HepG2 (cell line): ENCODE data around the gene AFAP1L2. TPM values are rescaled to one million over a fixed set of nuclear protein-coding genes. Genes with fewer than 3 reads are reported as not detected.

Source experiments
- ATAC-seq: fragments of 200-7000 bp; cut with Tn5 transposase; 3 replicates; pipeline ENCODE4 v1.9.1; 2020; ENCODE audit warnings: mild to moderate bottlenecking, moderate library complexity
- BruUV-seq: library from RNA; stranded (reverse); fragments of 400-500 nt; replicated peaks from 2 replicates; lab custom pipeline; 2021; lab: Mats Ljungman, UMichigan
- CTCF ChIA-PET: fragments of 300-600 bp; formaldehyde crosslinking; extraction: SDS; loops from one replicate; lab custom pipeline; 2021; ENCODE audit warnings: low total read pairs, inconsistent platforms, low intra/inter-chr PET ratio; lab: Yijun Ruan, JAX
- POLR2A ChIA-PET: fragments of 350-600 bp; sonication (Branson Sonifier 250); formaldehyde crosslinking; loops from one replicate; lab custom pipeline; 2020; ENCODE audit warnings: antibody characterized with exemption, inconsistent platforms; lab: Yijun Ruan, JAX
- DNase-seq: peaks from one replicate; pipeline ENCODE4 v3.0.0-alpha.2; 2015; ENCODE audit warnings: low spot score
- FAIRE-seq: peaks from 3 replicates; lab custom pipeline; 2011; peaks lifted over from hg19 to GRCh38; lab: Jason Lieb, UNC
- H2AFZ ChIP-seq: one replicate; pipeline ENCODE4 v1.6.1; 2011; ENCODE audit warnings: low read length, inconsistent platforms
- H3K27ac ChIP-seq: fragments of 300-600 bp; 3 replicates; pipeline ENCODE4 v1.8.0; 2011; ENCODE audit warnings: mixed run types, mild to moderate bottlenecking, mixed read lengths, low read length, inconsistent platforms; ENCODE audit not compliant: insufficient read depth; ENCODE audit errors: extremely low read length
- H3K27me3 ChIP-seq, 2 experiments: fragments of 200-600 bp in 1 of 2; 2 replicates in 1 of 2; 3 replicates in 1 of 2; pipeline versions ENCODE4 v1.6.0 to v1.8.0; 2011; ENCODE audit warnings: low read length in 2 of 2, mild to moderate bottlenecking in 2 of 2, moderate library complexity in 2 of 2, inconsistent platforms in 1 of 2; ENCODE audit not compliant: insufficient read depth in 2 of 2, control insufficient read depth in 1 of 2
- H3K36me3 ChIP-seq, 2 experiments: fragments of 200-600 bp in 1 of 2; replicated peaks in 1 of 2; 2 replicates in 1 of 2; 3 replicates in 1 of 2; pipeline versions ENCODE4 v1.5.1 to v1.8.0; 2011; ENCODE audit warnings: low read length in 2 of 2, inconsistent platforms in 1 of 2; ENCODE audit not compliant: insufficient read depth in 2 of 2, control insufficient read depth in 1 of 2
- H3K4me1 ChIP-seq: 2 replicates; pipeline ENCODE4 v1.5.1; 2012; ENCODE audit warnings: low read length, inconsistent platforms; ENCODE audit not compliant: insufficient read depth
- H3K4me2 ChIP-seq: 2 replicates; pipeline ENCODE4 v1.6.0; 2011; ENCODE audit warnings: low read depth, low read length, inconsistent platforms
- H3K4me3 ChIP-seq, 3 experiments: fragments of 200-600 bp in 1 of 3; sonication (generic), shearing (Covaris generic) in 1 of 3; replicated peaks in 1 of 3; 2 replicates each; pipeline ENCODE4 v1.5.1; 2011 to 2016; ENCODE audit warnings: low read length in 3 of 3, inconsistent platforms in 2 of 3, low read depth in 2 of 3, mild to moderate bottlenecking in 2 of 3, control low read depth in 1 of 3, mixed read lengths in 1 of 3; ENCODE audit not compliant: insufficient read depth in 1 of 3
- H3K79me2 ChIP-seq: one replicate; pipeline ENCODE4 v1.6.1; 2011; ENCODE audit warnings: low read length, inconsistent platforms; ENCODE audit not compliant: insufficient read depth
- H3K9ac ChIP-seq: 2 replicates; pipeline ENCODE4 v1.6.0; 2011; ENCODE audit warnings: mild to moderate bottlenecking, low read depth, low read length, inconsistent platforms; ENCODE audit not compliant: insufficient read depth
- H3K9me3 ChIP-seq: 2 replicates; pipeline ENCODE4 v1.5.1; 2012; ENCODE audit warnings: mild to moderate bottlenecking, low read length
- H4K20me1 ChIP-seq: 2 replicates; pipeline ENCODE4 v1.6.0; 2011; ENCODE audit warnings: inconsistent platforms, mild to moderate bottlenecking, low read length, moderate library complexity; ENCODE audit not compliant: insufficient read depth
- IKZF1 ChIP-seq: fragments of 450-650 bp; IDR thresholded peaks from 2 replicates; pipeline ENCODE4 v1.7.1; 2016
- ISX ChIP-seq: sonication (generic); formaldehyde crosslinking; conservative IDR thresholded peaks from 2 replicates; pipeline ENCODE4 v1.5.0; 2020; ENCODE audit warnings: missing genetic modification reagents
- NFYC ChIP-seq: IDR thresholded peaks from 2 replicates; pipeline ENCODE4 v1.6.1; 2016; ENCODE audit warnings: missing genetic modification reagents, missing compliant biosample characterization
- PAWR ChIP-seq: sonication (generic); formaldehyde crosslinking; IDR thresholded peaks from 2 replicates; pipeline ENCODE4 v1.4.0; 2020; ENCODE audit warnings: missing genetic modification reagents, mild to moderate bottlenecking, borderline replicate concordance
- RFX3 ChIP-seq: IDR thresholded peaks from 2 replicates; pipeline ENCODE4 v1.6.1; 2016; ENCODE audit warnings: missing biosample characterization, missing genetic modification reagents
- RXRA ChIP-seq: sonication (generic); formaldehyde crosslinking; IDR thresholded peaks from 2 replicates; pipeline ENCODE4 v1.5.1; 2020; ENCODE audit warnings: missing genetic modification reagents
- ZBTB4 ChIP-seq: sonication (generic); formaldehyde crosslinking; IDR thresholded peaks from 2 replicates; pipeline ENCODE4 v1.4.0; 2020; ENCODE audit warnings: missing genetic modification reagents, mild to moderate bottlenecking, borderline replicate concordance
- ZBTB7A ChIP-seq: sonication (generic); formaldehyde crosslinking; IDR thresholded peaks from 2 replicates; pipeline ENCODE4 v1.8.0; 2022; ENCODE audit warnings: mild to moderate bottlenecking, missing genetic modification reagents
- ZNF451 ChIP-seq: sonication (generic); formaldehyde crosslinking; IDR thresholded peaks from 2 replicates; pipeline ENCODE4 v1.5.0; 2020; ENCODE audit warnings: mild to moderate bottlenecking, missing genetic modification reagents
- ZNF563 ChIP-seq: sonication (generic); formaldehyde crosslinking; IDR thresholded peaks from 2 replicates; pipeline ENCODE4 v1.8.0; 2022; ENCODE audit warnings: mild to moderate bottlenecking, moderate library complexity, missing genetic modification reagents
- ZNF724P ChIP-seq: sonication (generic); formaldehyde crosslinking; IDR thresholded peaks from 2 replicates; pipeline ENCODE4 v1.8.0; 2022; ENCODE audit warnings: missing genetic modification reagents, borderline replicate concordance
- ZNF781 ChIP-seq: sonication (generic); formaldehyde crosslinking; IDR thresholded peaks from 2 replicates; pipeline ENCODE4 v1.5.1; 2020; ENCODE audit warnings: borderline replicate concordance, mild to moderate bottlenecking, missing genetic modification reagents; ENCODE audit errors: not compliant biosample characterization
- WGBS: methylation state at CpG from one replicate; pipeline ENCODE4 v1.1.6; 2017; ENCODE audit warnings: low lambda C conversion rate; 5-methylcytosine and 5-hydroxymethylcytosine counted together
- in situ Hi-C: cut with HindIII; loops from 2 replicates; pipeline ENCODE4 v1.10.0; 2017; ENCODE audit warnings: low pct_unique_long_range_greater_than_20kb; ENCODE audit not compliant: extremely low pct_ligation_motif_present
- intact Hi-C: fragments of 100-400 bp; cut with micrococcal nuclease; formaldehyde crosslinking; loops from one replicate; pipeline ENCODE4 v1.10.0; 2022; ENCODE audit not compliant: unreplicated experiment
- polyA plus RNA-seq, 8 experiments: library from polyadenylated mRNA; depleted of rRNA in 3 of 8; stranded (reverse) in 7 of 8; unstranded in 1 of 8; fragments of >200 nt; fragmentation: Illumina TruSeq in 4 of 8; extraction: Trizol in 4 of 8; gene quantifications; 2 replicates each; pipeline versions ENCODE4 v1.2.1 to v1.2.3, GENCODE V29; 2011 to 2016; ENCODE audit warnings: low read depth in 4 of 8, missing spikeins in 1 of 8, mixed read lengths in 1 of 8; ENCODE audit not compliant: insufficient read depth in 1 of 8
- total RNA-seq, 5 experiments: library from RNA; depleted of rRNA; stranded (reverse); fragments of >200 nt; fragmentation: Illumina TruSeq; extraction: Trizol; gene quantifications; 2 replicates each; pipeline ENCODE4 v1.2.3, GENCODE V29; 2016; ENCODE audit warnings: low read depth in 1 of 5
- TF ChIP-seq, protein P1 (sequence below): sonication (generic); formaldehyde crosslinking; IDR thresholded peaks from 2 replicates; pipeline ENCODE4 v1.9.0; 2021; ENCODE audit warnings: mild to moderate bottlenecking, missing genetic modification reagents

Gene AFAP1L2
- total and polyA plus RNA-seq, 2 of the 13 experiments (the other 11 are each of a cell fraction or from before 2014, with no cell fraction given), result not detected

DNA sequence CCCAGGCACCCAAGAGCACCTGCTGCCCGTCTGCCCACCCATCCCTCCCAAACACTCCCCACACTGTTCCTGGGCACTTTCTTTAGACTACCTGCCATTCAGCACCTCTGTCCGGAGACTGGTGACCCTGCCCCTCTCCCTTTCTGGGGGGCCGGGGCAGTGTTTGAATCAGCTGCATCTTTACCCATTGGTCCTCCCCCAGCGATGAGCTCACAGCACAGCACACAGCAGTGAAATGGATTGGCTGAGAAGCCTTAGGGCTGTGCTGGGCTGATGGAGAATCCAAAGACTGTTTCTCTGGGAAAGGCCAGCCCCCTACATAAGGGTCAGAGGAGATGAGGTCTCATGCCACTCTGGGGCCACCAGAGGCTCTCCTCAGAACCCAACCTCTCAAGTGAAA lies 125.0 kb downstream of the AFAP1L2 start:
- no peak overlapping the region for H3K9ac ChIP-seq
- no peak overlapping the region for H3K4me3 ChIP-seq
- no peaks in the 10 kb centered on the region for H3K9me3 ChIP-seq
- no peak for FAIRE-seq
- 0% methylated on average over 3 of the region's 4 CpGs for WGBS
- no peaks in the 10 kb centered on the region for H3K4me1 ChIP-seq
- H3K4me2 ChIP-seq, result no peak overlapping the region
- in situ Hi-C loops, result no loop called here
- peaks cover 4 to 26% of the 10 kb centered on the region in 2 experiments; a peak in 4 of 5 replicates for H3K27me3 ChIP-seq
- ATAC-seq, result no peak
- DNase-seq, result no peak
- BruUV-seq, result no TSS peak
- H3K27ac ChIP-seq, result no peak overlapping the region
- H3K79me2 ChIP-seq, result no peaks in the 10 kb centered on the region
- intact Hi-C loops, result no loop called here
- no peaks in the 10 kb centered on the region for H3K36me3 ChIP-seq
- H4K20me1 ChIP-seq, result no peaks in the 10 kb centered on the region
- H2AFZ ChIP-seq, result no peak overlapping the region
- CTCF ChIA-PET, result no interaction called here
- POLR2A ChIA-PET, result no interaction called here
- TF ChIP-seq ISX (CRISPR knock-in tag) (no peak), PAWR (CRISPR knock-in tag) (no peak), ZBTB7A (CRISPR knock-in tag) (no peak), ZNF563 (CRISPR knock-in tag) (no peak), ZBTB4 (no peak), ZNF451 (CRISPR knock-in tag) (no peak), IKZF1 (no peak), RXRA (CRISPR knock-in tag) (no peak), NFYC (CRISPR knock-in tag) (no peak), ZNF724P (CRISPR knock-in tag) (no peak), ZNF781 (CRISPR knock-in tag) (no peak), RFX3 (CRISPR knock-in tag) (no peak)
- TF ChIP-seq, protein P1, sequence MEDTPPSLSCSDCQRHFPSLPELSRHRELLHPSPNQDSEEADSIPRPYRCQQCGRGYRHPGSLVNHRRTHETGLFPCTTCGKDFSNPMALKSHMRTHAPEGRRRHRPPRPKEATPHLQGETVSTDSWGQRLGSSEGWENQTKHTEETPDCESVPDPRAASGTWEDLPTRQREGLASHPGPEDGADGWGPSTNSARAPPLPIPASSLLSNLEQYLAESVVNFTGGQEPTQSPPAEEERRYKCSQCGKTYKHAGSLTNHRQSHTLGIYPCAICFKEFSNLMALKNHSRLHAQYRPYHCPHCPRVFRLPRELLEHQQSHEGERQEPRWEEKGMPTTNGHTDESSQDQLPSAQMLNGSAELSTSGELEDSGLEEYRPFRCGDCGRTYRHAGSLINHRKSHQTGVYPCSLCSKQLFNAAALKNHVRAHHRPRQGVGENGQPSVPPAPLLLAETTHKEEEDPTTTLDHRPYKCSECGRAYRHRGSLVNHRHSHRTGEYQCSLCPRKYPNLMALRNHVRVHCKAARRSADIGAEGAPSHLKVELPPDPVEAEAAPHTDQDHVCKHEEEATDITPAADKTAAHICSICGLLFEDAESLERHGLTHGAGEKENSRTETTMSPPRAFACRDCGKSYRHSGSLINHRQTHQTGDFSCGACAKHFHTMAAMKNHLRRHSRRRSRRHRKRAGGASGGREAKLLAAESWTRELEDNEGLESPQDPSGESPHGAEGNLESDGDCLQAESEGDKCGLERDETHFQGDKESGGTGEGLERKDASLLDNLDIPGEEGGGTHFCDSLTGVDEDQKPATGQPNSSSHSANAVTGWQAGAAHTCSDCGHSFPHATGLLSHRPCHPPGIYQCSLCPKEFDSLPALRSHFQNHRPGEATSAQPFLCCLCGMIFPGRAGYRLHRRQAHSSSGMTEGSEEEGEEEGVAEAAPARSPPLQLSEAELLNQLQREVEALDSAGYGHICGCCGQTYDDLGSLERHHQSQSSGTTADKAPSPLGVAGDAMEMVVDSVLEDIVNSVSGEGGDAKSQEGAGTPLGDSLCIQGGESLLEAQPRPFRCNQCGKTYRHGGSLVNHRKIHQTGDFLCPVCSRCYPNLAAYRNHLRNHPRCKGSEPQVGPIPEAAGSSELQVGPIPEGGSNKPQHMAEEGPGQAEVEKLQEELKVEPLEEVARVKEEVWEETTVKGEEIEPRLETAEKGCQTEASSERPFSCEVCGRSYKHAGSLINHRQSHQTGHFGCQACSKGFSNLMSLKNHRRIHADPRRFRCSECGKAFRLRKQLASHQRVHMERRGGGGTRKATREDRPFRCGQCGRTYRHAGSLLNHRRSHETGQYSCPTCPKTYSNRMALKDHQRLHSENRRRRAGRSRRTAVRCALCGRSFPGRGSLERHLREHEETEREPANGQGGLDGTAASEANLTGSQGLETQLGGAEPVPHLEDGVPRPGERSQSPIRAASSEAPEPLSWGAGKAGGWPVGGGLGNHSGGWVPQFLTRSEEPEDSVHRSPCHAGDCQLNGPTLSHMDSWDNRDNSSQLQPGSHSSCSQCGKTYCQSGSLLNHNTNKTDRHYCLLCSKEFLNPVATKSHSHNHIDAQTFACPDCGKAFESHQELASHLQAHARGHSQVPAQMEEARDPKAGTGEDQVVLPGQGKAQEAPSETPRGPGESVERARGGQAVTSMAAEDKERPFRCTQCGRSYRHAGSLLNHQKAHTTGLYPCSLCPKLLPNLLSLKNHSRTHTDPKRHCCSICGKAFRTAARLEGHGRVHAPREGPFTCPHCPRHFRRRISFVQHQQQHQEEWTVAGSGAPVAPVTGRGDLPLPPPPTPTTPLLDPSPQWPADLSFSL, result no peak
